ENCODE results near the gene DMRTA2.

Gene DMRTA2

DNA sequence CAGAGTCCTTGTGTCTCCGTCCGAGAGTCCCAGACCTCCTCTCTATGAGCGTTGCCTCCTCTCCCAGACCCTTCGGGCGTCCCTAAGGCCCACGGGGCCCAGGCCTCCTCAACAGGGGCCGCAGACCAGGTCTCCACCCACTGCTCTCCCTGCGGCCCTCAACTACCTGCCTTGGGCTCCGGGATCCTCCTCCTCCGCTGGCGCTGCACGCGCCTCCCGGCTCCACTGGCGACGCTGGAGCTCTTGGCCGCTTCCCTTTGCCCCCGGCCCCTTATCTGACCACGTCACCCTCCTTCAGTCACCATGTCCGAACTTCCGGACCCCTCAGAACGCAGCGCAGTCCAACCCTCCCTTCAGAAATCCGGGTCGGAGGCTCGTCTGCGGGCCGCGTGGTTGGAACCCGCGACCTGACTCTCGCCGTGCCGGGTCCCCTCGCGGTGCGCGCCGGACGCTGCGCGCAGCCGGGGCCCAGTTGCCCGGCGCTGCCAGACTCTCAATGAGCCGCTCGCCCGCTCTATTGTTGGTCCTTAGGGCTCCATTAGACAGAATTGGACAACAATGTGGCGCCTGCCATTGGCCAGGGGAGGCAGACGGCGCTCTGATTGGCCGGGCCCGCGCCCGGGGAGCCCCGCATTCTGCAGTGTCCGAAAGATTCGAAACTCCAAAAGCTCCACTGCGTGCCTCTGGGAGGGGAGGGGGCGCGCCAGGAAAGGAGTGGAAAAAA, at the start of gene DMRTA2:
Gene DMRTA2, minus strand, starts transcription at position 498 of the 724 bp plus-strand sequence. CDS start 1,907 bp downstream, outside the sequence.
- no peak within 1 kb of the TSS for H3K9ac ChIP-seq (ENCODE audit: low read depth in 1 of 2, low read length in 2 of 2)
- H3K27ac ChIP-seq (ENCODE audit: low read depth in 2 of 2, low read length in 2 of 2) = no peak within 1 kb of the TSS
- H3K27me3 ChIP-seq (ENCODE audit: control insufficient read depth in 2 of 2, insufficient read depth in 2 of 2, low read length in 2 of 2) = peaks cover 80 to 84% of the 10 kb centered on the region in 2 donors
- no peaks in the 10 kb centered on the region for H3K9me3 ChIP-seq (ENCODE audit: control insufficient read depth in 2 of 2, low read length in 2 of 2)
- no peaks in the 10 kb centered on the region for H3K36me3 ChIP-seq (ENCODE audit: control insufficient read depth in 2 of 2, insufficient read depth in 2 of 2, low read length in 2 of 2)
- peaks cover 17 to 23% of the 10 kb centered on the region in 2 donors for H3K4me1 ChIP-seq (ENCODE audit: control insufficient read depth in 2 of 2, insufficient read depth in 2 of 2, low read length in 2 of 2)
- peak within 1 kb of the TSS; percentile 61 to 63 for H3K4me3 ChIP-seq (ENCODE audit: low read length in 2 of 2)

DNA sequence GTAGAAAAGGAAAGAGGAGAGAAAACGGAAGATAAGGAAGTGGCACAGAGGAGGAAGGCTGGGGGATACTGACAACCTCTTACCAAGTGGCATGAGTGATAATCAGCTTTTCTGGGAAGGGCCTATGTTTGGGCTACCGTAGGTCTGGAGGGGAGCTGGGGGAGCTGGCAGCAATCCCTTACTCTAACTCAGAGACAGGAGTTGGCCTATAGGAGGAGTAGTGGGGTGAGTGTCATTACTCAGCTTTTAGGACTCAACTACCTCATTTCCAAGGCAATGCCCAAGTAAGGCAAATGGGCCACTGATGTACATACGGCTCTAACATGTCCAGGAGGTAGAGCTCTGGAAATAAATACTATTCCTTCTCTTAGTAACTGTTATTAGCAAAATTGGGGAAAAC, 48.7 kb upstream of the DMRTA2 start:
- no peaks in the 10 kb centered on the region for H3K27me3 ChIP-seq (ENCODE audit: control insufficient read depth in 2 of 2, insufficient read depth in 2 of 2, low read length in 2 of 2)
- H3K9ac ChIP-seq (ENCODE audit: low read depth in 1 of 2, low read length in 2 of 2) = no peak overlapping the region
- H3K36me3 ChIP-seq (ENCODE audit: control insufficient read depth in 2 of 2, insufficient read depth in 2 of 2, low read length in 2 of 2) = peaks cover 9 to 11% of the 10 kb centered on the region in 2 donors
- H3K4me3 ChIP-seq (ENCODE audit: low read length in 2 of 2) = no peak overlapping the region
- H3K27ac ChIP-seq (ENCODE audit: low read depth in 2 of 2, low read length in 2 of 2) = no peak overlapping the region
- H3K9me3 ChIP-seq (ENCODE audit: control insufficient read depth in 2 of 2, low read length in 2 of 2) = no peaks in the 10 kb centered on the region
- H3K4me1 ChIP-seq (ENCODE audit: control insufficient read depth in 2 of 2, insufficient read depth in 2 of 2, low read length in 2 of 2) = peaks cover 0 to 8% of the 10 kb centered on the region in 2 donors

DNA sequence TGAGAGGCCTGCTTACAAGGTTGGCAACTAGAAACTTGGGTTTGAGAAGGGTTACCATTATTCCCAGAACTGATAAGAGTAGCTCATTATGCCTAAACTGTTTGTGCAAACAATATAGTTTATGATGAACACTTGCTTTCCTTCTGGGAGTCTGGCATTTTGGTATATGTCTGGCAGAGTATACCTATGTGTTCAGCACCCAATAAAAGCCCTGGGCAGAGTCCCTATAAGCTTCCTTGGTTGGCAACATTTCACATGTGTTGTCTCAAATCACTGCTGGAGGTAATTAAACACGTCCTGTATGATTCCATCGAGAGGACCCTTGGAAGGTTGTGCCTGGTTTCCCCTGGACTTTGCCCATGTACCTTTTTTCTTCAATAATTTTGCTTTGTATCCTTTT, 39.7 kb upstream of the DMRTA2 start:
- peaks cover 0 to 3% of the 10 kb centered on the region in 2 donors for H3K36me3 ChIP-seq (ENCODE audit: control insufficient read depth in 2 of 2, insufficient read depth in 2 of 2, low read length in 2 of 2)
- no peak overlapping the region for H3K9ac ChIP-seq (ENCODE audit: low read depth in 1 of 2, low read length in 2 of 2)
- no peak overlapping the region for H3K27ac ChIP-seq (ENCODE audit: low read depth in 2 of 2, low read length in 2 of 2)
- no peaks in the 10 kb centered on the region for H3K9me3 ChIP-seq (ENCODE audit: control insufficient read depth in 2 of 2, low read length in 2 of 2)
- H3K27me3 ChIP-seq (ENCODE audit: control insufficient read depth in 2 of 2, insufficient read depth in 2 of 2, low read length in 2 of 2) = no peaks in the 10 kb centered on the region
- no peak overlapping the region for H3K4me3 ChIP-seq (ENCODE audit: low read length in 2 of 2)
- no peaks in the 10 kb centered on the region for H3K4me1 ChIP-seq (ENCODE audit: control insufficient read depth in 2 of 2, insufficient read depth in 2 of 2, low read length in 2 of 2)

DNA sequence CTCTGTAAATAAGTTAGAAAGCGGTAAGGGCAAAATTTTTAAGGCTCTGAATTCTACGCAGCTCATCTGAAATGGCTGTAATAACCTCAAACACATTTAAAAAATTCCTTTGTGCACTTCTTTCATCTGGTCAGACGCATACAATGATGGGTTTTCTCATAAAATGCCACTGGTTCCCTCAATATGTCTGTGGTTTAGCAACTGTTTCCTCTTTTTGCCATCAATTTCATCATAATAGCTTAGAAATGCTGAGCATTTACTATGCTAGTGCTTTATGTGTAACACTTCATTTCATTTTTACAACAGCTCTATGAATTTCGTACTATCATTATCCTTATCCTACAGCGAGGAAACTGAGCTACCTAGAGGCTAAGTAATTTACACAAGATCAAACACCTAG, 35.3 kb upstream of the DMRTA2 start:
- Histone ChIP-seq H3K4me3 (ENCODE audit: low read length in 2 of 2) (no peak overlapping the region), H3K9ac (ENCODE audit: low read depth in 1 of 2, low read length in 2 of 2) (no peak overlapping the region), H3K4me1 (ENCODE audit: control insufficient read depth in 2 of 2, insufficient read depth in 2 of 2, low read length in 2 of 2) (no peaks in the 10 kb centered on the region), H3K36me3 (ENCODE audit: control insufficient read depth in 2 of 2, insufficient read depth in 2 of 2, low read length in 2 of 2) (peaks cover 0 to 3% of the 10 kb centered on the region in 2 donors), H3K27me3 (ENCODE audit: control insufficient read depth in 2 of 2, insufficient read depth in 2 of 2, low read length in 2 of 2) (no peaks in the 10 kb centered on the region), H3K27ac (ENCODE audit: low read depth in 2 of 2, low read length in 2 of 2) (no peak overlapping the region), H3K9me3 (ENCODE audit: control insufficient read depth in 2 of 2, low read length in 2 of 2) (no peaks in the 10 kb centered on the region)

DNA sequence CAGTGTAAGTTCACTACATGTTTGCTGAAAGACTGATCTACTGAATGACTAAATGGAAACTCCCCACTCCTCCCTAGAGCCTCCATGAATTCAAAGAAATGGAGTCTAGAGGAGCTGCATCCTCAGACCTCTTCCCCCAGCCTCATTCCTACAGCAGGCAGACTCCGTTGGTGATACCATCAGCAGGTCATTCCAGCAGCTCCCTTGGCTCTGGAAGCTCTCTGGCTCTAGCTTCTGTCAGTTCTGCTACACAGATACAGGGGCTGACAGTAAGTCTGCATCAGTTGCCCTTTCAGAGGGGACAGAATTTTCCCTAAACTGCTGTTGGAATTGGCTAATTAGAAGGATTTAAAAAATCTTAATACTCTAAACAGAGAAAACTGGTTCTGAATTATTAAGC, 31.7 kb upstream of the DMRTA2 start:
- H3K9ac ChIP-seq (ENCODE audit: low read depth in 1 of 2, low read length in 2 of 2) = no peak overlapping the region

DNA sequence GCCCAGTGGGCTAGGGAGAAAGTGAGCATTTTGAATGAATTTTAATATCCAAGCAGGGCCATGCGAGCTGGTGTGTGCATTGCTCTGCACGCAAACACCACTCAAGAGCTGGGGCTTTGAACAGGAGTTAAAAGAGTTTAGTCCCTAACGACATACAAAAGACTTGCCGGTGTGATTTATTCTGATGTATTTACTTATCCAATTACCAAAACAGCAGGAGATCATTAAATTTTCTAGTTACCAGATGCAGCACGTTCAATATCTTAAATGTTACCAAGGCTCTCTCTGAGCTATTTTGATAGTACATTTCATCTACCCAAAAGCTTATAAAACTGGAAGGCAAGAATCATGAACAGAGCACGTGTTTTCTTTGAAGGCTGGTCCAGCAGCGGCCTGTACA, 30.0 kb upstream of the DMRTA2 start:
- H3K4me1 ChIP-seq (ENCODE audit: control insufficient read depth in 2 of 2, insufficient read depth in 2 of 2, low read length in 2 of 2) = no peaks in the 10 kb centered on the region
- H3K36me3 ChIP-seq (ENCODE audit: control insufficient read depth in 2 of 2, insufficient read depth in 2 of 2, low read length in 2 of 2) = no peaks in the 10 kb centered on the region
- H3K27ac ChIP-seq (ENCODE audit: low read depth in 2 of 2, low read length in 2 of 2) = no peak overlapping the region
- no peak overlapping the region for H3K4me3 ChIP-seq (ENCODE audit: low read length in 2 of 2)
- H3K9me3 ChIP-seq (ENCODE audit: control insufficient read depth in 2 of 2, low read length in 2 of 2) = no peaks in the 10 kb centered on the region
- H3K9ac ChIP-seq (ENCODE audit: low read depth in 1 of 2, low read length in 2 of 2) = no peak overlapping the region
- no peaks in the 10 kb centered on the region for H3K27me3 ChIP-seq (ENCODE audit: control insufficient read depth in 2 of 2, insufficient read depth in 2 of 2, low read length in 2 of 2)

More for the DNA sequence above, 31.7 kb upstream of the DMRTA2 start:
- Histone ChIP-seq H3K27ac (ENCODE audit: low read depth in 2 of 2, low read length in 2 of 2) (no peak overlapping the region), H3K9me3 (ENCODE audit: control insufficient read depth in 2 of 2, low read length in 2 of 2) (no peaks in the 10 kb centered on the region), H3K4me1 (ENCODE audit: control insufficient read depth in 2 of 2, insufficient read depth in 2 of 2, low read length in 2 of 2) (no peaks in the 10 kb centered on the region), H3K36me3 (ENCODE audit: control insufficient read depth in 2 of 2, insufficient read depth in 2 of 2, low read length in 2 of 2) (no peaks in the 10 kb centered on the region), H3K4me3 (ENCODE audit: low read length in 2 of 2) (no peak overlapping the region), H3K27me3 (ENCODE audit: control insufficient read depth in 2 of 2, insufficient read depth in 2 of 2, low read length in 2 of 2) (no peaks in the 10 kb centered on the region)

DNA sequence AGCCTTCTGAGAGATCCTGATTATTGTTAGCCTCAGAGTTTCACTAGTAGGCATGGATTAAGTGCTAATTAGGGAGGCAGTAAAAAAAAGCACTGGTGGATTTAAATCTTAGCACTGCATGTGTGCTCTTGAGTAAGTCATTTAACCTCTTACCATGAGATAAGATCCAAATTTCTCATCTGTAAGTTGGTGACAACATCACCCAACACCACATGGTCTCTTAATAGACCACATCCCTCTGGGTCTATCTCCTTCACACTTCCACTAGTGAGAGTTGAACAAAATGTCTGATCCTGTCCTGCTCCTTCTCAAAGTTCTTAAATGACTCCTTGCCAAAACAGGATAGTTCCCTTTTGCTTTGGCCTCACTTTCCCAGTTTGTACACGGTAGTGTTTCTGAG, 29.5 kb upstream of the DMRTA2 start:
- H3K4me1 ChIP-seq (ENCODE audit: control insufficient read depth in 2 of 2, insufficient read depth in 2 of 2, low read length in 2 of 2) = no peaks in the 10 kb centered on the region

DNA sequence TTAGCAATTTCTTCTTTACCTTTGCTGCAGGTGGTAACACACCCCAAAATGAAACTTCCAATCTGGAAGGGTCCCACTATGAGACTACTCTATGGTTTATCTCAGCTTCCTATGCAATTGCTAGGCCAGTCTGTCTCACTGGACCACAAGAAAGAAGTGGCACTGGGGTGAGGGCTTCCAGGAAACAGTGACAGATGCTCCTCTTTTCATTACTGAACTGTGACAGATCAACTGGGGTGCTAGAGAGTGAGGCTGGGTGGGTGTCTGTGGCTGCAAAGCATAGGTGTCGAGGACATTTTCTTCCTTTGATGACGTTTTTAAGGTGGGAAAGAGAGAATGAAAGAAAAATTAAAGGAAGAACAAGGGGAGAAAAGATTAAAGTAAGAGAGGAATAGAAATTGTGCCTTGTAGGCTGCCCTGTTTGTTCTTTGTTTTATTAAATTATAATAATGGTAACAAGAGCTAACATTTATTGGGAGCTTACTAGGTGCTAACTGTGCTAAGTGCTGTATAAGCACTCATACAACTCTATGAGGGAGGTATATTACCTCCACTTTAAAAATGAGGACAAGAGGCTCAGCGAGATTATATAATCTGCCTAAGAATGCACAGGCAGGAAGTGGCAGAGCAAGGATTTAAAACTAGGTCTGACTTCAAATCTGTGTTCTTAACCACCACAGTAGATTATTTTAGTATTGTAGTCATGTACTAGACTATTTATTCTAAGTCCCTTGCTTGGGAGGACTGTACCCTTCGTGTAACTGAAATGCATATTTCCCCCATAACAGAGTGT, 27.8 kb upstream of the DMRTA2 start:
- Histone ChIP-seq H3K27ac (ENCODE audit: low read depth in 2 of 2, low read length in 2 of 2) (no peak overlapping the region), H3K9ac (ENCODE audit: low read depth in 1 of 2, low read length in 2 of 2) (no peak overlapping the region), H3K4me3 (ENCODE audit: low read length in 2 of 2) (no peak overlapping the region), H3K27me3 (ENCODE audit: control insufficient read depth in 2 of 2, insufficient read depth in 2 of 2, low read length in 2 of 2) (no peaks in the 10 kb centered on the region), H3K4me1 (ENCODE audit: control insufficient read depth in 2 of 2, insufficient read depth in 2 of 2, low read length in 2 of 2) (no peaks in the 10 kb centered on the region), H3K9me3 (ENCODE audit: control insufficient read depth in 2 of 2, low read length in 2 of 2) (no peaks in the 10 kb centered on the region), H3K36me3 (ENCODE audit: control insufficient read depth in 2 of 2, insufficient read depth in 2 of 2, low read length in 2 of 2) (no peaks in the 10 kb centered on the region)

More for the DNA sequence above, 29.5 kb upstream of the DMRTA2 start:
- Histone ChIP-seq H3K36me3 (ENCODE audit: control insufficient read depth in 2 of 2, insufficient read depth in 2 of 2, low read length in 2 of 2) (no peaks in the 10 kb centered on the region), H3K4me3 (ENCODE audit: low read length in 2 of 2) (no peak overlapping the region), H3K27me3 (ENCODE audit: control insufficient read depth in 2 of 2, insufficient read depth in 2 of 2, low read length in 2 of 2) (no peaks in the 10 kb centered on the region), H3K27ac (ENCODE audit: low read depth in 2 of 2, low read length in 2 of 2) (no peak overlapping the region), H3K9me3 (ENCODE audit: control insufficient read depth in 2 of 2, low read length in 2 of 2) (no peaks in the 10 kb centered on the region), H3K9ac (ENCODE audit: low read depth in 1 of 2, low read length in 2 of 2) (no peak overlapping the region)

DNA sequence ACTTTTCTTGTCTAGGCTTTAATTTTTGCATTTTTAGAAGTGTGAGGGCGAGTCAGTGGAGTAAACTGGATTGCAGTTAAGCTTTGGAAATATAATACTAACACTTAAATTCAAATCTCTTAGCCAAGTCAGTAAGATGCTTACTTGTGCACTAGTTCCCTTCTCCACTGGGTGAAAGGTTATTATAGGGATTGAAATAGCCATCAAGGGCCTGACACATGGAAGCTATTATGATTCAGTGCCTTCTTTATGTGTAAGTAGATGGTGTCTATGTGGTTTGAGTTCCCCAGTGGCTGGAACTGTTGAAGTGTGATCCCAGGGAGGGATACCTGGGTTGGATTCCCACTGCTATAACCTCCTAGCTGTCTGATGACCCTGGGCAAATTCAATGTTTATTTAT, 24.7 kb upstream of the DMRTA2 start:
- H3K4me3 ChIP-seq (ENCODE audit: low read length in 2 of 2) = no peak overlapping the region
- no peaks in the 10 kb centered on the region for H3K36me3 ChIP-seq (ENCODE audit: control insufficient read depth in 2 of 2, insufficient read depth in 2 of 2, low read length in 2 of 2)
- no peaks in the 10 kb centered on the region for H3K4me1 ChIP-seq (ENCODE audit: control insufficient read depth in 2 of 2, insufficient read depth in 2 of 2, low read length in 2 of 2)
- H3K9ac ChIP-seq (ENCODE audit: low read depth in 1 of 2, low read length in 2 of 2) = no peak overlapping the region
- no peaks in the 10 kb centered on the region for H3K27me3 ChIP-seq (ENCODE audit: control insufficient read depth in 2 of 2, insufficient read depth in 2 of 2, low read length in 2 of 2)
- H3K9me3 ChIP-seq (ENCODE audit: control insufficient read depth in 2 of 2, low read length in 2 of 2) = no peaks in the 10 kb centered on the region
- no peak overlapping the region for H3K27ac ChIP-seq (ENCODE audit: low read depth in 2 of 2, low read length in 2 of 2)

DNA sequence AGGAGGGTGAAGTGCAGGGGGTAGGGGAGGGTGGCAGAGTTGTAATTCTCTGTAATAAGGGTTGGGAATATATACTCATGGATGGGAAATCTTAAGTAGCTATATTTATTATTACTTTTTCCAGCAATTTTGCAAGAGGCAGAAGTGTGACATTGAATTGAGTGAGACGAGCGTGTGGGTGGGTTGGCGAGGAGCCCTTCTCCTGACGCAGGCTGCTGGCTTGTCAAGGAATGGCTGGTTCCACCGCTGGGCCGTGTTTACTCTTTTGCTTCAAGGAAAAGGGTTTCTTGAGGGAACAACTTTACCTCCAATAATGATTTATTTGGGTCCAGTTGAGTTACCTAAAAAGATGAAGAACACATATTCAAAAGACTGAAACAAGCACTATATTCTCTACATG, 17.9 kb upstream of the DMRTA2 start:
- no peaks in the 10 kb centered on the region for H3K9me3 ChIP-seq (ENCODE audit: control insufficient read depth in 2 of 2, low read length in 2 of 2)
- no peak overlapping the region for H3K27ac ChIP-seq (ENCODE audit: low read depth in 2 of 2, low read length in 2 of 2)
- no peaks in the 10 kb centered on the region for H3K4me1 ChIP-seq (ENCODE audit: control insufficient read depth in 2 of 2, insufficient read depth in 2 of 2, low read length in 2 of 2)
- H3K9ac ChIP-seq (ENCODE audit: low read depth in 1 of 2, low read length in 2 of 2) = no peak overlapping the region
- H3K4me3 ChIP-seq (ENCODE audit: low read length in 2 of 2) = no peak overlapping the region
- peaks cover 6 to 12% of the 10 kb centered on the region in 2 donors for H3K36me3 ChIP-seq (ENCODE audit: control insufficient read depth in 2 of 2, insufficient read depth in 2 of 2, low read length in 2 of 2)
- H3K27me3 ChIP-seq (ENCODE audit: control insufficient read depth in 2 of 2, insufficient read depth in 2 of 2, low read length in 2 of 2) = no peaks in the 10 kb centered on the region
